Endothelial cell of umbilical vein (primary cell): ENCODE measurements around the gene CIDEC. TPM values are rescaled to one million over a fixed set of nuclear protein-coding genes. Genes with fewer than 3 reads are reported as not detected.

ENCODE experiments used
- BruUV-seq: library from RNA; stranded (reverse); fragments of 400-500 nt; replicated peaks from 2 replicates; lab custom pipeline; 2021; lab: Mats Ljungman, UMichigan
- CTCF ChIA-PET: fragments of 300-600, 350-600 bp; sonication (Branson Sonifier 250); formaldehyde crosslinking; loops from one replicate; lab custom pipeline; 2021; ENCODE audit warnings: antibody characterized with exemption, inconsistent platforms; lab: Charles Lee
- POLR2A ChIA-PET: fragments of 300-600, 350-600 bp; sonication (Branson Sonifier 250); formaldehyde crosslinking; loops from one replicate; lab custom pipeline; 2021; ENCODE audit warnings: antibody characterized with exemption, inconsistent platforms; lab: Charles Lee
- DNase-seq: peaks from one replicate; pipeline ENCODE4 v3.0.0-alpha.2; 2011; ENCODE audit warnings: low read depth, low spot score
- FAIRE-seq: peaks from 2 replicates; lab custom pipeline; 2011; peaks lifted over from hg19 to GRCh38; lab: Jason Lieb, UNC
- H2AFZ ChIP-seq: 2 replicates; pipeline ENCODE4 v1.6.0; 2012; ENCODE audit warnings: low read depth, low read length, control low read depth, inconsistent platforms
- H3K27ac ChIP-seq: 2 replicates; pipeline ENCODE4 v1.5.1; 2011; ENCODE audit warnings: low read depth, mild to moderate bottlenecking, control low read depth, low read length, moderate library complexity; ENCODE audit not compliant: insufficient read depth
- H3K27me3 ChIP-seq, 2 experiments: 2 replicates each; pipeline versions ENCODE4 v1.6.0 to v1.6.1; 2011; ENCODE audit warnings: low read length in 2 of 2, mixed read lengths in 1 of 2; ENCODE audit not compliant: control insufficient read depth in 2 of 2, insufficient read depth in 2 of 2
- H3K36me3 ChIP-seq, 2 experiments: 2 replicates in 1 of 2; 3 replicates in 1 of 2; pipeline ENCODE4 v1.5.1; 2011; ENCODE audit warnings: low read length in 2 of 2, mild to moderate bottlenecking in 1 of 2, moderate library complexity in 1 of 2; ENCODE audit not compliant: control insufficient read depth in 2 of 2, insufficient read depth in 2 of 2; ENCODE audit errors: extremely low read depth in 1 of 2
- H3K4me1 ChIP-seq: 3 replicates; pipeline ENCODE4 v1.5.1; 2011; ENCODE audit warnings: mild to moderate bottlenecking, low read length; ENCODE audit not compliant: control insufficient read depth, insufficient read depth; ENCODE audit errors: extremely low read depth
- H3K4me2 ChIP-seq: 2 replicates; pipeline ENCODE4 v1.6.1; 2011; ENCODE audit warnings: low read length, control low read depth, mixed read lengths; ENCODE audit not compliant: insufficient read depth
- H3K4me3 ChIP-seq, 3 experiments: fragments of 200-600 bp in 1 of 3; sonication (generic), shearing (Covaris generic) in 1 of 3; replicated peaks in 1 of 3; 2 replicates each; pipeline ENCODE4 v1.5.1; 2011 to 2016; ENCODE audit warnings: control low read depth in 3 of 3, low read length in 3 of 3, mild to moderate bottlenecking in 2 of 3, inconsistent platforms in 1 of 3, low read depth in 1 of 3, moderate library complexity in 1 of 3; ENCODE audit not compliant: insufficient read depth in 1 of 3
- H3K79me2 ChIP-seq: 2 replicates; pipeline ENCODE4 v1.6.0; 2012; ENCODE audit warnings: low read length, inconsistent platforms; ENCODE audit not compliant: control insufficient read depth, insufficient read depth
- H3K9ac ChIP-seq: replicated peaks from 2 replicates; pipeline ENCODE3; 2011; ENCODE audit warnings: low read length, control low read depth; ENCODE audit not compliant: insufficient read depth; ENCODE audit errors: extremely low read depth
- H3K9me1 ChIP-seq: replicated peaks from 3 replicates; pipeline ENCODE4 v1.6.0; 2011; ENCODE audit warnings: mild to moderate bottlenecking, low read length; ENCODE audit not compliant: control insufficient read depth, insufficient read depth; ENCODE audit errors: extremely low read depth
- H3K9me3 ChIP-seq: replicated peaks from 2 replicates; pipeline ENCODE4 v1.5.1; 2012; ENCODE audit warnings: low read length, inconsistent platforms; ENCODE audit not compliant: control insufficient read depth, insufficient read depth
- H4K20me1 ChIP-seq: replicated peaks from 2 replicates; pipeline ENCODE3; 2011; ENCODE audit warnings: mild to moderate bottlenecking, low read length; ENCODE audit not compliant: control insufficient read depth, insufficient read depth; ENCODE audit errors: extremely low read depth
- CTCF ChIP-seq, 2 donors: IDR thresholded peaks; 1 replicate in 1 of 2; 2 replicates in 1 of 2; pipeline ENCODE4 v1.5.1; 2011; ENCODE audit warnings: low read length in 2 of 2, mild to moderate bottlenecking in 2 of 2, moderate library complexity in 2 of 2, control low read depth in 1 of 2, inconsistent platforms in 1 of 2, low read depth in 1 of 2; ENCODE audit not compliant: insufficient read depth in 1 of 2; ENCODE audit errors: extremely low read depth in 1 of 2
- EZH2 ChIP-seq: IDR thresholded peaks from 2 replicates; pipeline ENCODE4 v1.6.1; 2012; ENCODE audit warnings: borderline replicate concordance, low read depth, mild to moderate bottlenecking, moderate library complexity, low read length, inconsistent platforms; ENCODE audit not compliant: severe bottlenecking
- FOS ChIP-seq: IDR thresholded peaks from 2 replicates; pipeline ENCODE4 v1.6.1; 2011; ENCODE audit warnings: mild to moderate bottlenecking, low read length, moderate library complexity, borderline replicate concordance; ENCODE audit not compliant: insufficient read depth
- GATA2 ChIP-seq: IDR thresholded peaks from 2 replicates; pipeline ENCODE4 v1.7.0; 2011; ENCODE audit warnings: low read depth, mild to moderate bottlenecking, moderate library complexity, mixed read lengths, low read length; ENCODE audit not compliant: insufficient read length, insufficient read depth
- JUN ChIP-seq: IDR thresholded peaks from 2 replicates; pipeline ENCODE4 v1.6.1; 2011; ENCODE audit warnings: borderline replicate concordance, low read depth; ENCODE audit not compliant: insufficient read length, insufficient read depth
- MYC ChIP-seq: IDR thresholded peaks from one replicate; pipeline ENCODE4 v1.6.1; 2011; ENCODE audit warnings: mild to moderate bottlenecking, low read depth, low read length
- POLR2A ChIP-seq: IDR thresholded peaks from 2 replicates; pipeline ENCODE4 v1.6.1; 2012; ENCODE audit warnings: low read depth, mild to moderate bottlenecking, control low read depth, low read length
- POLR2AphosphoS5 ChIP-seq: IDR thresholded peaks from 2 replicates; pipeline ENCODE4 v1.6.1; 2012; ENCODE audit warnings: low read depth, mild to moderate bottlenecking, control low read depth, low read length, moderate library complexity; ENCODE audit not compliant: insufficient read depth
- dilution Hi-C: fragments of 300-500 bp; cut with MboI; formaldehyde crosslinking; loops from one replicate; pipeline ENCODE4 v1.15.0; 2019; ENCODE audit warnings: low sequenced_read_pairs; ENCODE audit not compliant: extremely low pct_ligation_motif_present
- intact Hi-C: fragments of 100-400 bp; cut with micrococcal nuclease; formaldehyde crosslinking; loops from one replicate; pipeline ENCODE4 v1.10.0; 2022
- polyA plus RNA-seq, 4 experiments: library from polyadenylated mRNA; depleted of rRNA in 3 of 4; stranded (reverse) in 3 of 4; unstranded in 1 of 4; fragments of >200 nt; gene quantifications; 2 replicates each; pipeline versions ENCODE4 v1.2.1 to v1.2.3, GENCODE V29; 2011 to 2012; ENCODE audit warnings: missing spikeins in 1 of 4
- total RNA-seq: library from RNA; stranded (reverse); gene quantifications from 2 replicates; pipeline ENCODE4 v1.2.3, GENCODE V29; 2021
- TF ChIP-seq, protein P1 (sequence below): IDR thresholded peaks from 2 replicates; pipeline ENCODE4 v1.6.1; 2011; ENCODE audit not compliant: insufficient read depth, insufficient read length

Gene CIDEC
- total and polyA plus RNA-seq, 2 donors (not counting 3 experiments of a cell fraction or from before 2014, with no cell fraction given): 0.14 TPM; not detected in 1

- DNase-seq (no peak), FAIRE-seq (no peak)
- intact Hi-C loops (no loop called here), dilution Hi-C loops (no loop called here)
- Histone ChIP-seq H3K36me3 (peaks cover 0 to 7% of the 10 kb centered on the region in 2 experiments), H2AFZ (no peak overlapping the region), H3K4me1 (no peaks in the 10 kb centered on the region), H4K20me1 (no peaks in the 10 kb centered on the region), H3K9me1 (no peaks in the 10 kb centered on the region), H3K79me2 (no peaks in the 10 kb centered on the region), H3K9me3 (no peaks in the 10 kb centered on the region), H3K27ac (no peak overlapping the region), H3K4me2 (no peak overlapping the region), H3K4me3 (no peak overlapping the region), H3K9ac (no peak overlapping the region), H3K27me3 (no peaks in the 10 kb centered on the region)
- ChIA-PET POLR2A (no interaction called here), CTCF (interaction anchor here (1.1 to 1.7 kb wide), 2 partner anchors 17 to 121 kb away, joined by 3 to 4 read pairs; no protein-coding TSS in a partner anchor)
- TF ChIP-seq GATA2 (no peak), CTCF (IDR thresholded peaks at IDR 0.05; ENCODE audit: extremely low read depth in 1 of 2, insufficient read depth in 1 of 2, low read depth in 1 of 2, low read length in 2 of 2) (no peak), POLR2A (no peak), MYC (no peak), POLR2AphosphoS5 (no peak), EZH2 (no peak), FOS (no peak), JUN (no peak)
- TF ChIP-seq, protein P1, sequence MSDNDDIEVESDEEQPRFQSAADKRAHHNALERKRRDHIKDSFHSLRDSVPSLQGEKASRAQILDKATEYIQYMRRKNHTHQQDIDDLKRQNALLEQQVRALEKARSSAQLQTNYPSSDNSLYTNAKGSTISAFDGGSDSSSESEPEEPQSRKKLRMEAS: no peak
- BruUV-seq: no TSS peak
Measured at GRCh38 chr3:9825451-9826040, 54.5 kb downstream of the CIDEC start.
